GM10847 (cell line): ENCODE results near the gene CTF1.

Experiments
- POLR2A ChIP-seq: IDR thresholded peaks from 2 replicates; pipeline ENCODE4 v1.6.1; 2011; ENCODE audit not compliant: insufficient read length; ENCODE audit errors: extremely low read depth

Gene CTF1

GRCh38 chr16:30882429-30883310 is 13.7 kb upstream of the CTF1 start:
- no peak for TF ChIP-seq POLR2A

GRCh38 chr16:30884760-30885159 is 11.7 kb upstream of the CTF1 start:
- TF ChIP-seq POLR2A: no peak

- TF ChIP-seq POLR2A: no peak
These were observed 11.2 kb upstream of the CTF1 start for GRCh38 chr16:30885196-30885595.

GRCh38 chr16:30886145-30886544 is 10.3 kb upstream of the CTF1 start:
- no peak for TF ChIP-seq POLR2A

- TF ChIP-seq POLR2A: no peak
These were observed 8.5 kb upstream of the CTF1 start for GRCh38 chr16:30887927-30888326.

GRCh38 chr16:30888856-30889499 is 7.4 kb upstream of the CTF1 start:
- TF ChIP-seq POLR2A: no peak

- no peak for TF ChIP-seq POLR2A
These were observed 6.7 kb upstream of the CTF1 start for GRCh38 chr16:30889721-30890120.

- TF ChIP-seq POLR2A: no peak
These were observed 3.6 kb upstream of the CTF1 start for GRCh38 chr16:30892670-30893416.

- no peak for TF ChIP-seq POLR2A
These were observed 3.0 kb upstream of the CTF1 start for GRCh38 chr16:30893417-30893743.

GRCh38 chr16:30893744-30894539 is 2.5 kb upstream of the CTF1 start, which contains the start of gene BCL7C:
TSS of gene BCL7C (minus strand) at chr16:30894077. CDS start at chr16:30893944, 133 bp downstream.
- peak; percentile 63 for TF ChIP-seq POLR2A

- TF ChIP-seq POLR2A: no peak
These were observed 1.7 kb upstream of the CTF1 start for GRCh38 chr16:30894540-30895368.

- no peak for TF ChIP-seq POLR2A
These were observed 670 bp upstream of the CTF1 start for GRCh38 chr16:30895627-30896260.

- no peak for TF ChIP-seq POLR2A
These were observed 697 bp downstream of the CTF1 start for GRCh38 chr16:30896889-30897733.
